Left ventricle myocardium superior (tissue), 1 donor: Measurements from ENCODE around the gene DNM1. TPM values are rescaled to one million over a fixed set of nuclear protein-coding genes. Genes with fewer than 3 reads are reported as not detected.
"Not testable (repeated sequence)": the region's sequence is repeated elsewhere in the genome, so short reads cannot be mapped to it uniquely, and the experiment has no call there.

ENCODE experiments used
- ATAC-seq: fragments of 200-7000 bp; cut with Tn5 transposase; one replicate; pipeline ENCODE4 v1.9.1; 2020; ENCODE audit warnings: mild to moderate bottlenecking, moderate library complexity
- DNase-seq: peaks from one replicate; pipeline ENCODE4 v3.0.0-alpha.2; 2020
- intact Hi-C: fragments of 100-400 bp; cut with micrococcal nuclease; formaldehyde crosslinking; loops from one replicate; pipeline ENCODE4 v1.11.0; 2022
- total RNA-seq: library from RNA; stranded (reverse); fragmentation: NEBNext Ultra II Directional; extraction: Animal tissue kit (Norgen Biotek cat#: 25700); gene quantifications from one replicate; pipeline ENCODE4 v1.2.1, GENCODE V29; 2021
- donor health status: DM: no; HTN: yes; CAD: no; lungs with severe emphysema.

Gene DNM1
- total RNA-seq, 1 donor from 2014 or later = 5.4 TPM

DNA sequence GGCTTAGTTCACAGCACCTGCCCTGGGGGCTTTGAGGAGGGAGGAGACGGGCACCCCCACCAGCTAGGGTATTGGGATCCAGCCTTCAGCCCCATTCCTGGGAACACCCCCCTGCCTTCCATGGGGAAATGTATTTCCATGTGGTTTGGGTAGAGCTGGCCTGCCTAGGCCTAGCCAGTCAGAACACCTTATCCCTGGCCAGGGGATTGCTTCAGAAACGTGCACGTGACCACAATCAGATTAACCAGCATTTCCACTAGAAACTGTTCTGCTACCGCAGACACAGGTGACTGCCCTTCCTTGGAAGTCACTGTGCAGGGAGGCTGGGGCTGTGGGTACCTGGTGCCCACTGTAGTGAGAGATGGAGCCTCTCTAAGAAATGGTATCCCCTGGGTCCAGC is 29.1 kb upstream of the DNM1 start:
- intact Hi-C loops = no loop called here
- ATAC-seq (no peak), DNase-seq (no peak)

DNA sequence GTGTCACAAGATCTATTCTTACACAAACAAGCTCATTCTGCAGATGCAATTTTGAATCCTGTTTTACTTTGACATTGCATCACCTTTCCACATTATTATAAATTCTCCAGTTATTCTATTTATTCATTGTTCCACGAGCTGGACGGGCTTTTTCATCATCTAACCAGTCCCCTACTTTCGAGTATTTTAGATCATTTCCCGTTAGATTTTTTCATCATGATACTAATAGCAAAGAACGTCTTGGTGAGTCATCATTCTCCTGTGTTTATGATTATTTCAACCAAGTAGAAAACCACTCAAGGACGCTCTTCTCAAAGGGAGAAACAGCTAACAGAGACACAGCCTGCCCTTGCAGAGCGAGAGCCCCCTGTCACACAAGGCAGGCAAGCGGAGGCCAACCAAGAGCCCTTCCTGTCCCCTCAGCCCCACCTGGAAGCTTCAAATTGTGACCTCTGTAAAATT is 28.0 kb upstream of the DNM1 start:
- DNase-seq (no peak), ATAC-seq (no peak)
- intact Hi-C loops = no loop called here

DNA sequence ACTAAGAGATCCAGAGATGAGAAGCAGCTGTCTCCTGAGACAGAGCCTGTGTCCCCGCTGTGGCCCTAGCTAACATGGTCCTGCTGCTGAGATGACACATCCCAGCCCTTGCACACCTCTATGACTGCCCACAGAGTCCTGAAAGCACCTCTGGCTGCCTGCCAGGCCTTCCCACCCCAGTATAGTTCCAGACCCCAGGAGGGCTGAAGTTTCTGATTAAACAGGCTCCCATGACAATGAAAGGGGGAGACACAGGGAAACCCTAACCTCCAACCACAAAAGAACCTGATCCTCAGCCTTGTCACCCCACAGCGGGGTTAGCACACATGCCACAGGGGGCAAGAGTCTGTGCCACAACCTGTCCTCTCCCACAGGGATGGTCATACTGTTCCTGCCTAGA is 27.5 kb upstream of the DNM1 start:
- ATAC-seq (no peak), DNase-seq (no peak)
- intact Hi-C loops = no loop called here

DNA sequence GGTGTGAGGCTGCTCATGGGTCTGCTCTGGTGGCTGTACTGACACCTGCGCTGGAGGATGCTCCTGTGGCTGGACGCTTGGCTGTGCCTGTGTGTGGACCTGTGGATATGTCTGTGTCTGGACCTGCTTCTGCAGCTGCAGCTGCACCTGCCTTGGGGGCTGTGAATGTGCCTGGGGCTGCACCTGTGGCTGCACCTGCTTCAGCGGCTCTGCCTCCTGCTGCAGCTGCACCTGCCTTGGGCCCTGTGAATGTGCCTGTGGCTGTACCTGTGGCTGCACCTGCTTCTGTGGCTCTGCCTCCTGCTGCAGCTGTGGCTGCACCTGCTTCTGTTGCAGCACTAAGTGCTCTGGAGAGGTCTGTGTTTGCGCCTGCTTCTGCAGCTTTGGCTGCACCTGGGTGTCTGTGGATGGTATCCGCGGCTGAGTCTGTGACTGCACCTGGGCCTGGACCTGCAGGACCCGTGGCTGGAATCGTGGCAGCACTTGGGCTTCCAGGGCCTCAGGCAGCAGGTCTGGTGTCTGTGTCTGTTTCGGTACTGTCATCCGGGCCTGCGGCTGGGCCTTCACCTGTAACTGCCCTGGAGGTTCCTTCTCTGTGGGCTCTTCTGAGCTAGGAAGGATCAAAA is 24.3 kb upstream of the DNM1 start:
- no peak for DNase-seq
- intact Hi-C loops = no loop called here
- no peak for ATAC-seq

DNA sequence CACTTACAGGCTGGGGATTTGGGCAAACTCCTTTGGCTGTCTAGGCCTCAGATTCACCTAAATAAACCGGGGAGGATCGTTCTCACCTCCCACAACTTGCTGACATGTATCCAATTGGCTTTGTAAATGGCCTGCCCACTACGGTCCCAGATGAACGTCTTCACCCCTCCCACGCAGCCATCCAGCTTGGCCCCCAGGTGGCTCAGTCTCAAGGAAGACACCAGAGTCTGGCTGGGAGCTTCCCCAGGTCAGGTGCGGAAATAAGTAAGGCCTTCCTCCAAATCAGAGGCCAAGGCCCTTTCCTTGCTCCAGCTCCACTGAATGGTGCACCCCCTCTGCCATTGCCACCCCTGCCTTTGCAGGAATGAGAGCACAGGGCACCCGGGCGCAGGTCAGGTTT is 23.2 kb upstream of the DNM1 start:
- no peak for DNase-seq
- intact Hi-C loops = no loop called here
- ATAC-seq = no peak

DNA sequence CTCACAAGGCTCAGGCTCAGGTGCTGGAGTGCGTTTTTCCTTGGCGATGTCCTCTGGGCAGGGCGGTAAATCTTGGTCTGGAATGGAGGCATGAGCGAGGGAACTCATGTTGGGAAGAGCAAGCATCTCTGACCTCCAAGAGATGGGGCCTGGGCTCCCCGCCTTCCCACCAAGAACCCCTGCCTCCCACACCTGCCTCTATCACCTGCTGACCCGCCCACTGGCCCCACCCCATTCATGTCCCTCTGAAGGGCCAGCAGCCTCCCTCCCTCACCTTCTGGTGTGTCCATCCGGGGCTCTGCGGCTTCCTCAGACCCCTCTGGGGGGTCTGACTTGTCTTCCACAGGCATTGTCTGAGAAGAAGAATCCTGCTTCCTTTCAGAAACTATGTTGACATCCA is 22.7 kb upstream of the DNM1 start:
- intact Hi-C loops = no loop called here
- ATAC-seq = no peak
- no peak for DNase-seq

DNA sequence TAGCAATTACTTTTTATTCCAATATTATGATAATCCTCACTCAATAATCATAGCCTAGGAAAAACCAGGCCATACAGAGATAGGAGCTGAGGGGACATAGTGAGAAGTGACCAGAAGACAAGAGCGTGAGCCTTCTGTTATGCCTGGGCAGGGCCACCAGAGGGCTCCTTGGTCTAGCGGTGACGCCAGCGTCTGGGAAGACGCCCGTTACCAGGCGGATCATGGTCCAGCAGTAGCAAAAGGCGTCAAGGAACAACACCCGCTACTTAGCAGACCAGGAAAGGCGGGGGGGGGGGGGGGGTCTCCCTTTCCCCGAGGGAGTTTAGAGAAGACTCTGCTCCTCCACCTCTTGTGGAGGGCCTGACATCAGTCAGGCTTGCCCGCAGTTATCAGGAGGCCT is 21.7 kb upstream of the DNM1 start:
- peak; percentile 72 for DNase-seq
- ATAC-seq, intact Hi-C loops: not testable (repeated sequence)

DNA sequence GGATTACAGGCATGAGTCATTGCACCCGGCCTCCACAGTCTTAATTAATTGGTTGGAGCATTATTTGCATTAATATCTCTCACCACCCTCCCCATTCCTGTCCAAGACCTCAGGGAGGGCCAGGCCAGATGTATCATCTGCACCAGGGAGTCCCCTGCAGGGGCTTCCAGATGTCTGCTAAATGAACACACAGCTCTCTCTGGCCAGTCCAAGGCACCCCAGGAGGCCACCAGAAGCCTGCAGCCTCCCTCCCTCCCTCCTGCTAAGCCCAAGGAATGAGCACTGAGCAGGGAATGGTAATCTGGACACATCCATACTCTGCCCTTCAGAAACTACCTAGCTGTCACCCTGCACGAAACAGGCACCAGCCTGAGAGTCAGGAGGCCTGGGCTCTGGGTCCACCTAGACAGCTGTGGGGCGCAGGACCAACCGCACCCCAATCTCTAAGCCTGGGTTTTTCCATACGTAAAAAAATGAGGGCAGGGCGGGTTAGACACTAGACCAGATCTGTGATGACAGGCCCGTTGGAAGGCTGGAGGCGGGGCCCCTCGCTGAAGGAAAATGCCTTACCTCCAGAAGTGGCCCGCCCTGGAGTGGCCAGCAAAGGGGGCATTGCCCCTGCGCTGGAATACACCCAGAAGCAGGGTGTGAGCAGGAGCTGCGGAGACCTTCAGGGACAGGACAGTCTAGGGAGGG is 20.1 kb upstream of the DNM1 start:
- intact Hi-C loops = no loop called here
- DNase-seq (no peak), ATAC-seq (no peak)

DNA sequence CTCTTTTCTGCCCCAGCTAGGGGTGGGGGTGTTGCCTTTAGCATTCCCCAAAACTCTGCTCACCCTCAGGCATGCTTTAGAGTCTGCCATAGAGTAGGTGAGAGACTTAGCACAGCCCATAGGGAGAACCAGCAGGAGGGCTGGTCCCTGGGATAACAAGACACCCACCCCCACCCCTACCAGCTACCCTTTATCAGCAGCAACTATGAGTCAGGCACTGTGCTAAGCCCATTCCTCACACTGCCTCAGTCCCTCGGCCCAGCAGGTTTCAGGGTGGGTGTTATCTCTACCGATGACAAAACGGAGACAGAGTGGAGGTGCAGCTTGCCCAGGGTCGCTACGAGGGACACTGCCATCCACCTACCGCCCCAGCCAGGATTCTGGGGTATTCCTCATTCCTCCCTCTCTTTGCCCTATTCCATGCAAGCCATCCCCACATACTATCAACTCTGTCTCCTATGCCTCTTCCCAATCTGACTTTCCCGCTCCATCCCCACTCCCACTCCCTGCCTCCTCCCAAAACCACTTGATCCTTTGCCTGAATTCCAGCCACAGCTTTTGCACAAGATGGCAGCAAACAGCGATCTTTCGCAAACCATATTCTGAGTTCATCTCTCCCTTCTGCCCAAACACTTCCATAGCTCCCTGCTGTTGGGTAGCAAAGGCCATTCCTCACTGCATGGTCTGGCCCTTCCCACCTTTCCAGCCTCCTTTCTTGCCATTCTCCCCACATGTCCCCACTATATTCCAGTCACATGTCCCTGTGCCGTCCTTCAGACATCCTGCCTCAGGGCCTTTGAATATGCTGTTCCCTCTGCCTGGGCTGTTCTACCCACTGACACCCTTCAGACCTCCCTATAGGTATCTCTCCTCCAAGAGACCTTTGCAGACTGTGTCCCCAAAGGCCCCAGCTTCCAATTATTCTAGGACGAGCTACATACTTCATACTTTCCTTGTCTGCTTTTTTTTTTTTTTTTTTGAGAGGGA is 16.9 kb upstream of the DNM1 start:
- intact Hi-C loops = no loop called here
- no peak for DNase-seq
- no peak for ATAC-seq

DNA sequence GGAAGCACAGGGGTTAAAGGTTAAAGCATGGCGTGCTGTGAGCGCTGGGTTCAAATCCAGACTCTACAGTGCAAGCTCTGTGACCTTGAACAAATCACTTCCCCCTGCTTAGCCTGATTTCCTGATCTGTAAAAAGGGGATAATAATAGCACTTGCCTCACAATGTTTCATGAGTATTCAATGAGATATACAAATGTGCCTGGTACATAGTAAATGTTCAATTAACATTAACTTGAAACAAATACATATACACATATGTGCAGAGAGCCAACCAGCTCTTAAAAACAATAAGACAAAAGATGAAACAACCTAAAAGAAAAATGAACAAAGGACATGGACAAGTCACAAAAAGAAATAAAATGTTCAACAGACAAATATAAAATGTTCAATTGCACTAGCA is 15.8 kb upstream of the DNM1 start:
- intact Hi-C loops = no loop called here

DNA sequence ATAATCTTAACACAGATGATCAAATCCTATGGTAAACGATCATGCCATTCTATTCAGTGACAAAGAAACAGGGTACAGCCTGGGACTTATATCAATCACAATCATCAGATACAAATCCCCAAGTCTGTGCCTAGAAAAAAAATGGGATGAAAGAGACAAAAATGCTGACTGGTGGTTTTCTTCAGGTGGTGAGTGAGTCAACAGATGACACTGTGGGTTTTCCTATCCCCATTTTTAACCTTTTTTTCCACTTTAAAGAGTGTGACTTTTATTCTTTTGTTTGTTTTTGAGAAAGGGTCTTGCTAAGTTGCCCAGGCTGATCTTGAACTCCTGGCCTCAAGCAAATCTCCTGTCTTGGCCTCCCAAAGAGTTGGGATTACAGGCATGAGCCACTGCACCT is 15.0 kb upstream of the DNM1 start:
- intact Hi-C loops = no loop called here
- DNase-seq = no peak
- ATAC-seq = no peak

More for the DNA sequence above, 15.8 kb upstream of the DNM1 start:
- DNase-seq (no peak), ATAC-seq (no peak)

DNA sequence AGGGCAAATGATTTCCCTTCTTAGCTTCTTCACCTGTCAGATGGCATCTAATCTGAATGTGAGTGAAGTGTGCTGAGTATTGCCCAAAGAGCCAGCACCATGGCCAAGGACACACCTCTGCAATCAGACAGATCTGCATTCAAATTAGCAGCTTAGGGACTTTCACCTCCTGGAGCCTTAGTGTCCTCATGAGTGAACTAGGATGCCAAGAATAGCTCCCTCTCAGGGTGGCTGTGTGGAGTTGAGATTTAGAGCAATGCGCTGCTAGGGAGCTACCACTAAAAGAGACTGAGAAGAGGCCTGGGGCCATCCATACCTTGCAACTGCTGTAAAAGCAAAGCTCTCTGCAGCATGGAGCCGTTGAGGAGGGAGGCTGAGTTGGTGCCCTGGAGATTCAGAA is 13.2 kb upstream of the DNM1 start:
- DNase-seq = no peak
- intact Hi-C loops = no loop called here
- ATAC-seq = no peak

DNA sequence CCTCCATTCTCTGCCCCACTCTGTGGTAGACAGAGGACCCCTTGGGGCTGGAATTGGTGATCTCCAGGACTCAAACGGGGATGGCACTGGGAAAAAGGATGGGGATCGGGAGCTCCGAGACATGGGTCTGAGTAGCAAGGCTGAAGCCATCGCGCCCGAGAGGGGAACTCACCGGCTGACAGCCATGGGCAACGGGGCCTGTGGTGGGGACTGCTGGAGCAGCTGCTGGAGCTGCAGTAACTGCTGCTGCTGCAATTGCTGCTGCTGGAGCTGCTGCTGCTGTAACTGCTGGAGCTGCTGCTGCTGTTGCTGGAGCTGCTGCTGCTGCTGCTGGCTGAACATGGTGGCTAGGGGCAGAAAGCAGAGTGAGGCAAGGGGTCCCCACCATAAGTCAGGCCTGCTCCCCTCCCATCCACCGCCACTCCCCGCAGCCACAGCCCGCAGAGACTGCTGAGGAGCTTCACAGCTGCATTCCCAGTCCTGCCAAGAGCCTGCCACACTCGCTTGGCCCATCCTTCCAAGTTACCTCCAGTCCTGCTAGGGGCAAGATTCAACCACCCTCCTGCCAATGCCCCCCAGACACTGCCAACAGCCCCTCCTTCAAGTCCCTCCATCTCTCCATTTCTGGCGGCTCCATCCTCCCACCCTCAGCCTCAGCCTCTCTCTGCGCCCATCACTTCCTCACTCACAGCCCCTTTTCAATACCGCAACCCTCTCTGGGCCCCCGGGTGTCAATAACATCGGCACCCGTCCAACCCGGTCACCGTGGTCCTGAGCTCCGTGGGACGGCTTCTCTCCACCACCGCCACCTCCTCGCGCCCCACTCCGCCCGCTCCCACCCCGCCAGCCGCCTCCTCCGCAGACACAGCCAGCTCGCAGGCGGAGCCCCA is 12.4 kb upstream of the DNM1 start:
- intact Hi-C loops = no loop called here
- DNase-seq (no peak), ATAC-seq (peak; percentile 31)

DNA sequence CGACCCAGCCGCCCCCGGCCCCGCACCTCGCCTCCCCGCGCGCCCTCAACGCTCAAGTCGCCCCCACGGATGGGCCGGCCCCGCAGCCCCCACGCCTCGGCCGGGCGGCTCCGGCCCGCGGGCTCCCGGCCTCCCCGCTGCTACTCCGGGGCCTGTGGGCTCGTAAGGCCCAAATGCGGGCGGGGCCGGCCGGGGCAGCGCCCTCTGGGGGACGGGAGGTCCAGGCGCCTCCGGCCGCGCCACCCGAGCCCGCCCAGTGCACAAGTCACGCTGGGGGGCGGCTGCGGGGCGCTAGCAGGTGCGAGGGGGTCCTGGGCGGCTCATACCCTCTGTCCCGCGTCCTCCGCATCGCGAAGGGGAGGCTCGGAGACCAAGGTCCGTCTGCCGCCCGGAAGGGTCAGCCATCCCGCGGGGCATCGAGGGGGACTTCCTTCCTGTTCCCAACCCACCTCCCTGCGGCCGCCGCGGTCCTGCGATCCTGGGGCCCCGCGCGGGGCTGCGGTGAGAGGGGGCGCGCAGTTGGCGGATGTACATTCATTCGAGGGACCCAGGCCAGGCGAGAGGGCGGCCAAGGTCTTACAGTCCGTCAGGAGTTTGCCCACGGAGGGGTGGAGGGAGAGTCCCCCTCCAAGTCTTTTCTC is 11.7 kb upstream of the DNM1 start, which contains the start of gene CIZ1:
Gene CIZ1, minus strand, starts transcription at position 167 of the 641 bp plus-strand sequence. CDS start 715 bp downstream, outside the sequence.
- peak; percentile 90 for DNase-seq
- ATAC-seq = peak; percentile 95
- intact Hi-C loops = no loop called here

DNA sequence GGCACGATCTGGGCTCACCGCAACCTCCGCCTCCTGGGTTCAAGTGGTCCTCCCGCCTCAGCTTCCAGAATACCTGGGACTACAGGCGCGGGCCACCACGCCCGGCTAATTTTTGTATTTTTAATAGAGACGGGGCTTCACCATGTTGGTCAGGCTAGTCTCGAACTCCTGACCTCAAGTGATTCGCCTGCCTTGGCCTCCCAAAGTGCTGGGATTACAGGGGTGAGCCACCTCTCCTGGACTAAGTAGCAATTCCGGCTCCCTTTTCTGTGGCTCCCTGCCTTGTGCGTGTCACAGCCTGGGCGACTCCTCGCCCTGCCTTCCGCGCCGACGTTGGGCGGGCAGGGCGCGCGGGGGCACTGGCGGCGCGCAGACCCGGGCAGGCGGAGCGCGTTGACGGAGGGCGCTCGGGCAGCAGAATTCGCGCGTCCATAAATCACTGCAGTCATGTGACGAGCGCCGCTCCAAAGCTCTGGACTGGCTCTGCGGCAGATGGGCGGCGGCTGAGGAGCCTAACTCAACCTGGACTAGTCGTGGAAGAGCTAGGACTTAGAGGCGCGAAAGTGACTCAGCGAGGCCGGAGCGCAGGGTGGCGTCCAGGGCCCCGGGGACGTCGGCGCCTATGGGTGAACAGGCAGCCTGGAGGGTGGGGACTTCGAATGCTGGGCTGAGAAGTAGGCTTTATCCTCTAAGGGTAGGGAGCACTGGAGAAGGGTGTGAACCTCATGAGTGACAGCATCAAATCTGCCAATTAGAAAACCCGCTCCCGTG is 10.4 kb upstream of the DNM1 start:
- peak; percentile 72 for ATAC-seq
- peak; percentile 81 for DNase-seq
- intact Hi-C loops = no loop called here

DNA sequence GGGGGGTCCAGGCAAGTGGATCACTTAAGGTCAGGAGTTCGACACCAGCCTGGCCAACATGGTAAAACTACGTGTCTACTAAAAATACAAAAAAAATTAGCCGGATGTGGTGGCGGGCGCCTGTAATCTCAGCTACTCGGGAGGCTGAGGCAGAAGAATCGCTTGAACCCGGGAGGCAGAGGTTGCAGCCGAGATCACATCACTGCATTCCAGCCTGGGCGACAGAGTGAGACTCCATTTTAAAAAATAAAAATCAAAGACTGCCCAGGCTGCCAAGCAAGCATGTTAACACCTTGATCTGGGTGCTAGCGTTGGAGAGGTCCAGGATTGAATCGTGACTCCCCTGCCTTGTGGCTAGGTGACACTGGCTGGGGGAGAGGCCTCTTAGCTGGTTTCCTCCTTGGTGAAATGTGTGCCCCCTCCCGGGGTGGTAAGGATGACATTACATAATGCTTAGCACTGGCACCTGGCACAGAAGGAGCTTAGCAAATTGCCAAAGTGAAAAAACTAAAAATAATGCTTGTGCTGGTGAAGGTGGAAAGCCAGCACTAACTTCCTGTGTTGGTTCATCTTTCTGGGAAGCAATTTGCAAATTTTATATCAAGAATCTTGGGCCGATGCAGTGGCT is 9.6 kb upstream of the DNM1 start:
- intact Hi-C loops = no loop called here
- DNase-seq = no peak
- no peak for ATAC-seq
